Left colon (tissue), 2 donors: ENCODE results near the gene SECISBP2. TPM values are rescaled to one million over a fixed set of nuclear protein-coding genes. Genes with fewer than 3 reads are reported as not detected.

ENCODE experiments used
- microRNA-seq, 2 donors: library from miRNA; unstranded; fragments of <30 nt; microRNA quantifications; one replicate each; pipeline versions ENCODE4 v1.1.0 to v1.2.0, GENCODE V29; 2020
- total RNA-seq, 2 donors: library from RNA; stranded (reverse); fragmentation: NEBNext Ultra II Directional; extraction: Animal tissue kit (Norgen Biotek cat#: 25700); gene quantifications; one replicate each; pipeline ENCODE4 v1.2.1, GENCODE V29; 2021
- donor health status: DM: no; HTN: no; CAD: no.
- donor health status: DM: yes; HTN: yes; CAD: no.

SECISBP2 gene
- total RNA-seq, 2 donors from 2014 or later, result 49.4 to 54.3 TPM

Small RNA genes within 50 kb of the gene (microRNA-seq; reads per million reads assigned to microRNA genes)
- 0 to 1.1 reads per million in 2 donors for gene MIR3153

Other genes with a start within 250 kb of the SECISBP2 start
- gene SHC3, start 139.7 kb upstream of the SECISBP2 start, total RNA-seq, result 1 to 10 TPM in 1 of 2 donors, under 1 TPM in 1; 0.27 to 1.6 TPM
- gene CKS2, start 7.3 kb upstream of the SECISBP2 start, total RNA-seq, result 10 to 100 TPM; 14.9 to 21.2 TPM
- 10 to 100 TPM; 18.9 to 21.2 TPM for gene SEMA4D, start 179.6 kb downstream of the SECISBP2 start, total RNA-seq